Upper lobe of right lung (tissue), 1 donor: ENCODE measurements around the gene MRPL23. TPM values are rescaled to one million over a fixed set of nuclear protein-coding genes. Genes with fewer than 3 reads are reported as not detected.

ENCODE experiments used
- ATAC-seq: fragments of 200-7000 bp; cut with Tn5 transposase; one replicate; pipeline ENCODE4 v1.9.1; 2020; ENCODE audit warnings: mild to moderate bottlenecking, moderate library complexity
- DNase-seq: peaks from one replicate; pipeline ENCODE4 v3.0.0-alpha.2; 2020
- H3K27ac ChIP-seq: fragments of 200-600 bp; one replicate; pipeline ENCODE4 v1.8.0; 2022
- H3K27me3 ChIP-seq: fragments of 200-600 bp; one replicate; pipeline ENCODE4 v1.8.0; 2022; ENCODE audit warnings: mild to moderate bottlenecking
- H3K36me3 ChIP-seq: fragments of 200-600 bp; one replicate; pipeline ENCODE4 v1.8.0; 2022
- H3K4me1 ChIP-seq: fragments of 200-600 bp; one replicate; pipeline ENCODE4 v1.8.0; 2022
- H3K4me3 ChIP-seq: fragments of 200-600 bp; one replicate; pipeline ENCODE4 v1.8.0; 2022; ENCODE audit warnings: mild to moderate bottlenecking
- H3K9me3 ChIP-seq: fragments of 200-600 bp; one replicate; pipeline ENCODE4 v1.8.0; 2022
- CTCF ChIP-seq: fragments of 200-600 bp; IDR thresholded peaks from one replicate; pipeline ENCODE4 v1.8.0; 2022; ENCODE audit warnings: antibody characterized with exemption
- intact Hi-C: fragments of 100-400 bp; cut with DNase I; formaldehyde crosslinking; loops from one replicate; pipeline ENCODE4 v1.11.0; 2022
- total RNA-seq: library from RNA; stranded (reverse); fragmentation: NEBNext Ultra II Directional; extraction: Animal tissue kit (Norgen Biotek cat#: 25700); gene quantifications from one replicate; pipeline ENCODE4 v1.2.1, GENCODE V29; 2021
- donor health status: DM: no; HTN: yes; CAD: no; lungs with severe emphysema.

The MRPL23 gene
- total RNA-seq, 1 donor from 2014 or later: 58.6 TPM

- Histone ChIP-seq H3K27ac (no peak overlapping the region), H3K36me3 (no peaks in the 10 kb centered on the region), H3K4me1 (no peaks in the 10 kb centered on the region), H3K9me3 (no peaks in the 10 kb centered on the region), H3K27me3 (no peaks in the 10 kb centered on the region), H3K4me3 (no peak overlapping the region)
- peak; percentile 46 for ATAC-seq
- no peak for TF ChIP-seq CTCF
- no peak for DNase-seq
- intact Hi-C loops: no loop called here
Measured at GRCh38 chr11:1968454-1969002, 21.4 kb downstream of the MRPL23 start.

GRCh38 chr11:1969035-1969434 is 21.9 kb downstream of the MRPL23 start:
- no peak for TF ChIP-seq CTCF
- DNase-seq (no peak), ATAC-seq (peak; percentile 30)
- H3K27me3 ChIP-seq: no peaks in the 10 kb centered on the region
- H3K27ac ChIP-seq: no peak overlapping the region
- H3K36me3 ChIP-seq: no peaks in the 10 kb centered on the region
- H3K4me1 ChIP-seq: no peaks in the 10 kb centered on the region
- H3K4me3 ChIP-seq: no peak overlapping the region
- intact Hi-C loops: no loop called here
- H3K9me3 ChIP-seq: no peaks in the 10 kb centered on the region

- intact Hi-C loops: no loop called here
- no peaks in the 10 kb centered on the region for H3K9me3 ChIP-seq
- no peak overlapping the region for H3K27ac ChIP-seq
- no peak for ATAC-seq
- no peak for TF ChIP-seq CTCF
- no peak overlapping the region for H3K4me3 ChIP-seq
- DNase-seq: no peak
- no peaks in the 10 kb centered on the region for H3K36me3 ChIP-seq
- no peaks in the 10 kb centered on the region for H3K4me1 ChIP-seq
- H3K27me3 ChIP-seq: no peaks in the 10 kb centered on the region
Measured at GRCh38 chr11:1969776-1970175, 22.6 kb downstream of the MRPL23 start.

- no peaks in the 10 kb centered on the region for H3K36me3 ChIP-seq
- H3K27ac ChIP-seq: no peak overlapping the region
- ATAC-seq (no peak), DNase-seq (peak; percentile 36)
- intact Hi-C loops: no loop called here
- no peaks in the 10 kb centered on the region for H3K4me1 ChIP-seq
- TF ChIP-seq CTCF: no peak
- no peak overlapping the region for H3K4me3 ChIP-seq
- no peaks in the 10 kb centered on the region for H3K27me3 ChIP-seq
- H3K9me3 ChIP-seq: no peaks in the 10 kb centered on the region
Measured at GRCh38 chr11:1970956-1971355, 23.8 kb downstream of the MRPL23 start.

GRCh38 chr11:1975185-1975584 is 28.1 kb downstream of the MRPL23 start:
- Histone ChIP-seq H3K4me3 (no peak overlapping the region), H3K36me3 (no peaks in the 10 kb centered on the region), H3K27me3 (no peaks in the 10 kb centered on the region), H3K27ac (no peak overlapping the region), H3K4me1 (no peaks in the 10 kb centered on the region), H3K9me3 (no peaks in the 10 kb centered on the region)
- DNase-seq: no peak
- ATAC-seq: no peak
- intact Hi-C loops: no loop called here
- no peak for TF ChIP-seq CTCF
